Measurements from ENCODE around the gene PEX14.

PEX14 gene

DNA sequence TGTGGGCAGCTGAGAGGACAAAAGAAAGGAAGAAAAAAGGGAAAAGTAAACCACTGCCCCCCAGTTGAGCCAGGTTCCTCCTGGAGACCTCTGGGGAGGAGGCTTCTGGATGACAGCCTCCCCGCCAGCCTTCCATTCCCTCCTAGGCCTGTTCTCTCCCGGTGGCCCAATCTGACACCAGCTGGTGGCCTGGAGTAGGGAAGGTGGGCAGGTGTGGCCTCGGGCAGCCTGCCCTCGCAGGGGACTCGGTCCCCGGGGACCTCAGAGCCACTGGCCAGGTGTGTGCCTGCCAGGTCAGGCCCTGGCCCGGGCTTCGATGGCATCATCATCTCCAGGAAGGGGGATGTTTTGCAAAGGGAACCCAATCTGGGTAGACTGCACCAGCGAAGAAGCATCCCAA lies 162.7 kb downstream of the PEX14 start:
- peak overlapping the region in 2 of 3 experiments; percentile 39 to 59 for H3K4me3 Mint-ChIP-seq

DNA sequence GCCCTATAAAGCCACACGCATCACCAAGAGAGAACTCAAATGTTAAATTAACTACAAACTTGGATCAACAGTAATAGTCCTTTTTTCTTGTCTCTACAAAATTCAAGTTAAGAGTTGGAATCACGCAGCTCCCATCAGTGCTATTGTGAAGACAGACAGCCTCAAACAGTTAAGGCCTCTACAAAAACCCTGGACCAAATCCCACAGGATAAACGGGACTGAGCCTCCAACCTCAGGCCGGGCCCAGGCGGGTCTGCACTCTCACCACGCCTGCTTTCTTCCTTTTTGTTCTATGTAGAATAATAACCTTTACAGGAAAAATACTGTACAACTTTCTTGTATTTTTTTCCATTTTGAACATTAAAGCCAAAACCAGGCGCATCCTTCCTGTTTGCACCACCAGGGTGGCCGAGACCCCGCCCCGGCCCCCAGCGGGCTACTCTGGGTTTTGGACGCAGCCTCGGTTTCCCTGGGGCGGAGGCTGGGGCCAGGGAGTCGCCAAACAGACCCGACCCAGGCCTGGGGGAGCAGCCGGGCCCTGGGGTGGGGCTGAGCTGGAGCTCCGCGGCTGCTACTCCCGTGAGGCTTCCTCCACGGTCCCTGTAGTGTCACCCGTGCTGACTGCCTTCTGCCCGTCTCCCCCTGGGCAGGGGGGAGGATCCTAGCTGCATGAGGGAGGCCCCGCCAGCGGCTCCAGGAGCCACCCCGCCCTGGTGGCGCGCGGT lies 163.2 kb downstream of the PEX14 start:
- H3K4me3 Mint-ChIP-seq, result no peak overlapping the region
- peaks cover 33% of the 10 kb centered on the region for H3K27me3 Mint-ChIP-seq (ENCODE audit: low read depth)
- TF ChIP-seq, protein P1, sequence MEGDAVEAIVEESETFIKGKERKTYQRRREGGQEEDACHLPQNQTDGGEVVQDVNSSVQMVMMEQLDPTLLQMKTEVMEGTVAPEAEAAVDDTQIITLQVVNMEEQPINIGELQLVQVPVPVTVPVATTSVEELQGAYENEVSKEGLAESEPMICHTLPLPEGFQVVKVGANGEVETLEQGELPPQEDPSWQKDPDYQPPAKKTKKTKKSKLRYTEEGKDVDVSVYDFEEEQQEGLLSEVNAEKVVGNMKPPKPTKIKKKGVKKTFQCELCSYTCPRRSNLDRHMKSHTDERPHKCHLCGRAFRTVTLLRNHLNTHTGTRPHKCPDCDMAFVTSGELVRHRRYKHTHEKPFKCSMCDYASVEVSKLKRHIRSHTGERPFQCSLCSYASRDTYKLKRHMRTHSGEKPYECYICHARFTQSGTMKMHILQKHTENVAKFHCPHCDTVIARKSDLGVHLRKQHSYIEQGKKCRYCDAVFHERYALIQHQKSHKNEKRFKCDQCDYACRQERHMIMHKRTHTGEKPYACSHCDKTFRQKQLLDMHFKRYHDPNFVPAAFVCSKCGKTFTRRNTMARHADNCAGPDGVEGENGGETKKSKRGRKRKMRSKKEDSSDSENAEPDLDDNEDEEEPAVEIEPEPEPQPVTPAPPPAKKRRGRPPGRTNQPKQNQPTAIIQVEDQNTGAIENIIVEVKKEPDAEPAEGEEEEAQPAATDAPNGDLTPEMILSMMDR (IDR thresholded peaks at IDR 0.05; ENCODE audit: unreplicated experiment in 3 of 3), result no peak
- H3K9me3 Mint-ChIP-seq, result no peaks in the 10 kb centered on the region
- H3K4me1 Mint-ChIP-seq, result peaks cover 16% of the 10 kb centered on the region
- peak overlapping the region in 1 of 3 experiments; percentile 49 for H3K27ac Mint-ChIP-seq
- H3K36me3 Mint-ChIP-seq (ENCODE audit: low read depth), result peaks cover 4% of the 10 kb centered on the region

More for the DNA sequence above, 162.7 kb downstream of the PEX14 start:
- Mint-ChIP-seq H3K36me3 (ENCODE audit: low read depth) (peaks cover 4% of the 10 kb centered on the region), H3K27ac (no peak overlapping the region), H3K9me3 (no peaks in the 10 kb centered on the region), H3K4me1 (peaks cover 19% of the 10 kb centered on the region), H3K27me3 (ENCODE audit: low read depth) (peaks cover 33% of the 10 kb centered on the region)
- TF ChIP-seq, protein P1 (IDR thresholded peaks at IDR 0.05; ENCODE audit: unreplicated experiment in 3 of 3), result no peak

DNA sequence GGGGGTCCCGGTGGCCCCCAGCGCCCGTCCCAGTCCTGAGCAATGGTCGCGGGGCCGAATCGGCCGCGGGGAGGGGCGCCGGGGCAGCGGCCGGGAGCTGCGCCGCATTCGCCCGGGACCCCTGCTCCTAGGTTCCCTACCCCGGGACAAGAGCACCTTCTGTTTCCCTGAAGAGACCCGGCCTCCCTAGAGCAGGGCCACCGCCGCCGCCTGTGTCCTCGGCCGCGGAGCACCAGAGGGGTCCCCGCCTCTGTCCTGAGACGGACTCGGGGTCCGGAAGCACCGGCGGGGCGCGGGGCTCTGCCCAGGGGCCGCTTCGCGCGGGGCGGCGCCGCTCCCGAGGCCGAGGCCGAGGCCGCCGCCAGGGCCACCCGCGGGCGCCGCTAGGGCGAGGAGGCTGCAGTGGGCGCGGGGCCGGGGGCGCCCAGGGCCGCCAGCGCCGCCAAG lies 163.8 kb downstream of the PEX14 start:
- Mint-ChIP-seq H3K4me1 (peaks cover 15% of the 10 kb centered on the region), H3K27me3 (ENCODE audit: low read depth) (peaks cover 32% of the 10 kb centered on the region), H3K4me3 (no peak overlapping the region), H3K27ac (no peak overlapping the region), H3K36me3 (ENCODE audit: low read depth) (peaks cover 3% of the 10 kb centered on the region), H3K9me3 (no peaks in the 10 kb centered on the region)
- TF ChIP-seq, protein P1 (IDR thresholded peaks at IDR 0.05; ENCODE audit: unreplicated experiment in 3 of 3), result no peak

DNA sequence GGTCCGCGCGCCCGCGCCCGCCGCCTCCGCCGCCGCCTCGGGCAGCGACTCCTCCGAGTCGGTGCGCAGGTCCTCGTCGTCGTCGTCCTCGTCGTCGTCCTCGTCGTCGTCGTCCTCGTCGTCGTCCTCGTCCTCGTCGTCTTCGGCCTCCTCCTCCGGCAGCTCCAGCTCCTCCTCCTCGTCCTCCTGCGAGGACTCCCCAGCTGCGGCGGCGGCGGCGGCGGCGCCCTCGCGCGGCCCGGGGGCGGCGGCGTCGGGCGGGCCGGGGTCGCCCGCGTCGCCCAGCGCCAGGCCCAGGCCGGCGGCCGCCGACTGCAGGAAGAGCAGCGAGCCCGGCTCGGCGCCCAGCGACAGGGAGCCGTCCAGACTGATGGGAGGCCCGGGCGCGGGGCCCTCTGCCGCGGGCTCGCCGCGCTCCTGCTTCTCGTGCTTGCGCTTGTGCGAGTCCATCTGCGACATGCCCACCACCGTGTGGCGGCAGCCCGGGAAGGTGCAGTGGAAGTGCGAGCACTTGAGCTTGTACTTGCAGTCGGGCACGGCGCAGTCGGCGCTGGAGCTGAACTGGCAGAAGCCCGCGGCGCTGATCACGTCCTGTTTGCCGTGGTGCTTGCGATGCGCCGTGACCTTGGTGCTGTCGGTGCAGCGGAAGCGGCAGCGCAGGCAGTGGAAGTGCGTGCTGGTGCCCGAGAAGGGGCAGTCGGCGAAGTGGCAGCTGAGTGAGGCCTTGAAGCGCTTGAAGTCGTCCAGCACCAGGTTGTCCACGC lies 164.4 kb downstream of the PEX14 start:
- no peak overlapping the region for H3K27ac Mint-ChIP-seq
- H3K27me3 Mint-ChIP-seq (ENCODE audit: low read depth), result peaks cover 29% of the 10 kb centered on the region
- no peaks in the 10 kb centered on the region for H3K9me3 Mint-ChIP-seq
- no peaks in the 10 kb centered on the region for H3K36me3 Mint-ChIP-seq (ENCODE audit: low read depth)
- peak overlapping the region in 2 of 3 experiments; percentile 59 to 61 for H3K4me3 Mint-ChIP-seq
- TF ChIP-seq, protein P1 (IDR thresholded peaks at IDR 0.05; ENCODE audit: unreplicated experiment in 3 of 3), result no peak
- peaks cover 10% of the 10 kb centered on the region for H3K4me1 Mint-ChIP-seq

DNA sequence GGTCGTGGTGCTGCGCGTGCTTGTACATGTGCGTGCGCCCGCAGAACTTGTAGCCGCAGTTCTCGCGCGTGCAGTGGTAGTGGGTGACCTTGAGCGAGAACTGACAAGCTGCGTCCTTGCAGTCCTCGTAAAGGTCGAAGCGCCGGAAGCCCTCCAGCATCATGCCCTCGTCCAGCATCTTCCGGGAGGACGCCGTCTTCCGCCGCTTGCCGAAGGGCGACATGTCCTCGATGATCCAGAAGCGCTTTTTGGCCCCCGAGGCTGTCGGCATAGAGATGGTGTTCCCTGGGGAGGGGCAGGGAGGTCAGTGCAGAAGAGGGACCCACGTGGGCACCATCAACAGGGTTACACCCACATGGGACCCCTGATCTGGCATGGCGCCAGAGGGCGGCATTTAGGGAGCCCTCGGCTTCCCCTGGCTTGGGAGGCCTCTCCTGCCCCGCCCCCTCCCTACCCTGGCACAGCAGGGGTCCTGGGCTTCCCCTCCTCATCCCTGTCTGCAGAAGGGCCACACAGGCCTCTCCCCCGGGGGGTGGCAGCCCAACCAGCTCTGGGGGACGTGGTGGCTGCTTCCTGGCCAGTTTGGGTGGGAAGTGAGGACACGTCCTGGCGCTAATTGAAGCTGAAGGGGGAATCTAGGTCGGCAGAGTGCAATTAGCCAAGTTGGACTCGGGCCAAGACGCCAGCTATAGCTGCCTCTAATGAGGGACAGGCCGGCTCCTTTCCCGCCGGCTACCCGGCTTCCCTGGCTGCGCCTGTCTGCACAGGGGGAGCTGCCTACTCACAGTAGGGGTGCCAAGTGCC lies 165.2 kb downstream of the PEX14 start:
- TF ChIP-seq, protein P1 (IDR thresholded peaks at IDR 0.05; ENCODE audit: unreplicated experiment in 3 of 3), result no peak
- no peaks in the 10 kb centered on the region for H3K9me3 Mint-ChIP-seq
- peaks cover 37% of the 10 kb centered on the region for H3K27me3 Mint-ChIP-seq (ENCODE audit: low read depth)
- H3K27ac Mint-ChIP-seq, result no peak overlapping the region
- no peak overlapping the region for H3K4me3 Mint-ChIP-seq
- no peaks in the 10 kb centered on the region for H3K36me3 Mint-ChIP-seq (ENCODE audit: low read depth)
- peaks cover 10% of the 10 kb centered on the region for H3K4me1 Mint-ChIP-seq
